WTC11 (cell line): ENCODE measurements around the gene RASGRP2.

ENCODE experiments used
- ESRRA ChIP-seq: sonication (generic); formaldehyde crosslinking; IDR thresholded peaks from 2 replicates; pipeline ENCODE4 v1.8.1; 2022; ENCODE audit warnings: mild to moderate bottlenecking, missing genetic modification reagents, borderline replicate concordance
- FOXJ3 ChIP-seq: sonication (generic); formaldehyde crosslinking; IDR thresholded peaks from 2 replicates; pipeline ENCODE4 v1.9.0; 2021; ENCODE audit warnings: missing genetic modification reagents, mild to moderate bottlenecking, borderline replicate concordance
- ZNF232 ChIP-seq: sonication (generic); formaldehyde crosslinking; IDR thresholded peaks from 2 replicates; pipeline ENCODE4 v1.8.0; 2022; ENCODE audit warnings: mild to moderate bottlenecking, missing genetic modification reagents
- ZNF317 ChIP-seq: sonication (generic); formaldehyde crosslinking; IDR thresholded peaks from 2 replicates; pipeline ENCODE4 v1.8.1; 2023; ENCODE audit warnings: low read depth, mild to moderate bottlenecking, moderate library complexity, missing genetic modification reagents, borderline replicate concordance
- TF ChIP-seq, protein P1 (sequence below): fragments of 200-600 bp; IDR thresholded peaks from 2 replicates; pipeline ENCODE4 v1.8.0; 2022; ENCODE audit warnings: antibody characterized with exemption

DNA sequence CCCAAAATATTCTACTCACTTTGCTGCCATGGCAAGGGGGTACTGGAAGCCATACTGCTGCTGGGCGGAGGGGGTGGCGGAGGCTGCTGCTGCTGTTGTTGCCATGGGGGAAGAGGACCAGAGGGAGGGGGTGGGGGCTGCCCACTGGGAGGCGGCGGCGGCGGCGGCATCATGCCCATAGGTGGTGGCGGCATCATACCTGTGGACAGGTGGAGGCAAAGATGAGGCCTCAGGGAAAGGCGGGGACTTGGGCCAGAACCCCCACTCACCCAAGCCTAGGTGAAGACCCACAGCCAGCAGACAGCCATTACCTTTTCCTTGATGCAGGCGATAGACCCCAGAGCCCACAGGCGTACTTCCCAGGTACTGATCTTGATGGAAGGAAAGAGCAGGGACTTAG is 22.9 kb upstream of the RASGRP2 start:
- TF ChIP-seq, protein P1, sequence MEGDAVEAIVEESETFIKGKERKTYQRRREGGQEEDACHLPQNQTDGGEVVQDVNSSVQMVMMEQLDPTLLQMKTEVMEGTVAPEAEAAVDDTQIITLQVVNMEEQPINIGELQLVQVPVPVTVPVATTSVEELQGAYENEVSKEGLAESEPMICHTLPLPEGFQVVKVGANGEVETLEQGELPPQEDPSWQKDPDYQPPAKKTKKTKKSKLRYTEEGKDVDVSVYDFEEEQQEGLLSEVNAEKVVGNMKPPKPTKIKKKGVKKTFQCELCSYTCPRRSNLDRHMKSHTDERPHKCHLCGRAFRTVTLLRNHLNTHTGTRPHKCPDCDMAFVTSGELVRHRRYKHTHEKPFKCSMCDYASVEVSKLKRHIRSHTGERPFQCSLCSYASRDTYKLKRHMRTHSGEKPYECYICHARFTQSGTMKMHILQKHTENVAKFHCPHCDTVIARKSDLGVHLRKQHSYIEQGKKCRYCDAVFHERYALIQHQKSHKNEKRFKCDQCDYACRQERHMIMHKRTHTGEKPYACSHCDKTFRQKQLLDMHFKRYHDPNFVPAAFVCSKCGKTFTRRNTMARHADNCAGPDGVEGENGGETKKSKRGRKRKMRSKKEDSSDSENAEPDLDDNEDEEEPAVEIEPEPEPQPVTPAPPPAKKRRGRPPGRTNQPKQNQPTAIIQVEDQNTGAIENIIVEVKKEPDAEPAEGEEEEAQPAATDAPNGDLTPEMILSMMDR = no peak
- TF ChIP-seq FOXJ3 (CRISPR knock-in tag) = no peak
- no peak for TF ChIP-seq ESRRA (CRISPR knock-in tag)
- no peak for TF ChIP-seq ZNF232 (CRISPR knock-in tag)
- no peak for TF ChIP-seq ZNF317 (CRISPR knock-in tag)
